DMS79 (cell line): ENCODE data around the gene NEAT1.
"Not testable (repeated sequence)": the region's sequence is repeated elsewhere in the genome, so short reads cannot be mapped to it uniquely, and the experiment has no call there.

Source experiments
- DNase-seq: peaks from one replicate; lab custom pipeline; 2025; lab: John Stamatoyannopoulos, UW

Gene NEAT1

DNA sequence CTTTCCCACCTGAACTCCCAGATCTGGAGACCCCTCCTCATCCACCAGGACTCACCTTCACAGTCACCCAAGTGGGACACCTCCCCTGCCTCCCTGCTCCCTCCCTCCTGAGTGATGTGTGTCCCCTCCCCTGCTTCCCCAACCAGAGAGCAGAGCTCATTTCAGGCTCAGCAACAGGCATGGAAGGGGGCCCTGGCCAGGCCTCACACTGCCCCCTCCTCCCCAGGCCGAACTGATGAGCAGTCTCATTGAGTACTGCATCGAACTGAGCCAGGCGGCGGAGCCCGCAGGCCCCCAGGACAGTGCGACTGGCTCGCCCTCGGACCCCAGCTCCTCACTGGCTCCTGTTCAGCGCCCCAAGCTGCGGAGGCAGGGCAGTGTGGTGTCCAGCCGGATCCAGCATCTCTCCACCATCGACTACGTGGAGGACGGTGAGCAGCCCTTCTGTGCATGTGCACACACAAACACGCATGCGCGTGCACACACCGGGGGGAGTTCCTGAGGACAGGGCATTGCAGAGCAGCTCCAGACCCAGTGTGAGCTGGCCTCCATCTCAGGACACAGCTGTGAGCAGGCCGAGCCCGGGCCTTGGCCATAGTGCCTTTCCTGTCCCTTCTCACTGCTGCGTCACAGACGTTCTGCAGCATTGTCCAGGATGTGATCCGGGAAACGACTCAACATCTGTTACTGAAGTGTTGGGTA is 17.8 kb upstream of the NEAT1 start:
- DNase-seq, result no peak

DNA sequence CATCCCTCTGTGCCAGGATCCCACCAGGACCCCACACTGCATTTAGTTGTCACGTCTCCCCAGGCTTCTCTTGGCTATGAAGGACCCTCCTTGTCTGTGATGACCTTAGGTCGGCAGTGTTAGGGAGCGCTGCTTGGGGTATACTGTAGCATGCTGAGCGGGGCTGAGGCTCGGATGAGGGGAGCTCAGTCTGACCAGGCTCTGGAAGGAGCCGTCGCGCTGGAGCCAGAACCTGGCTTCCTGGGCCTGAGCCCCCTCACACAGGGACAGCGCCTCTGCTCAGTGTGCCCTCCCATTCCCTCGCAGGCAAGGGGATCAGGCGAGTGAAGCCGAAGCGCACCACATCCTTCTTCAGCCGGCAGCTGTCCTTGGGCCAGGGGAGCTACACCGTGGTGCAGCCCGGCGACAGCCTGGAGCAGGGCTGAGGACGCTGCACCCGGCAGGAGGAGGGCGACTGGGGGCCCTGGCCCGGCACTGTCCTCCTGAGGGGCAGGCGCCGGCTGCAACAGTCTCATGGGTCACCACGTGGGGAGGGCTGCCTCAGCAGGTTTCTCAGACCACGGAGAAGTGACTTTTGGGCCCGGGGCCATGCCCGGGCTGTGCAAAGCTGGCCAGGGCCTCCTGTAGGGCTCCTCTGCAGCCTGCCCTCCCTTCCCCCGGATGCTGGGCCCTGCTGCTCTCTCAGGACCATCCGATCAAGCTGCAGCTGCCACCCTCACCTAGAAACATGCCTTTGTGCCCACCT is 11.5 kb upstream of the NEAT1 start:
- DNase-seq, result no peak

DNA sequence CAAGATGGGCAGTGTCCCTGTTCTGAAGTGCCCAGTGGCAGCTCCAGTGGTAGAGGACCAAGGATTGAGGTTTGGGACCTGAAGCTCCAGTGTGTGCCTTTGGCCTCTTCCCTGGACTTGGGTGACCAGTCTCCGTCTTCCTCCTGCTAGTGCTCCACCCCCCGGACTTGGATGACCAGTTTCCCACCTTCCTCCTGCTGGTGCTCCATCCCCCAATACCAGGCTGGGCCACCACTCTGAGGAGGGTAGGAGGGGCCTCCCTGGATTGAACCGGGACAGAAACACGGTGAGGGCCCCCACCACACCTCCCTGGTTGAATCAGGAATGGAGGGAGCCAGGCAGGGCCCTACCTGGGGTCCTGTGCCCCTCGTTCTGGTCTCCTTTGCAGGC is 10.9 kb upstream of the NEAT1 start:
- no peak for DNase-seq

DNA sequence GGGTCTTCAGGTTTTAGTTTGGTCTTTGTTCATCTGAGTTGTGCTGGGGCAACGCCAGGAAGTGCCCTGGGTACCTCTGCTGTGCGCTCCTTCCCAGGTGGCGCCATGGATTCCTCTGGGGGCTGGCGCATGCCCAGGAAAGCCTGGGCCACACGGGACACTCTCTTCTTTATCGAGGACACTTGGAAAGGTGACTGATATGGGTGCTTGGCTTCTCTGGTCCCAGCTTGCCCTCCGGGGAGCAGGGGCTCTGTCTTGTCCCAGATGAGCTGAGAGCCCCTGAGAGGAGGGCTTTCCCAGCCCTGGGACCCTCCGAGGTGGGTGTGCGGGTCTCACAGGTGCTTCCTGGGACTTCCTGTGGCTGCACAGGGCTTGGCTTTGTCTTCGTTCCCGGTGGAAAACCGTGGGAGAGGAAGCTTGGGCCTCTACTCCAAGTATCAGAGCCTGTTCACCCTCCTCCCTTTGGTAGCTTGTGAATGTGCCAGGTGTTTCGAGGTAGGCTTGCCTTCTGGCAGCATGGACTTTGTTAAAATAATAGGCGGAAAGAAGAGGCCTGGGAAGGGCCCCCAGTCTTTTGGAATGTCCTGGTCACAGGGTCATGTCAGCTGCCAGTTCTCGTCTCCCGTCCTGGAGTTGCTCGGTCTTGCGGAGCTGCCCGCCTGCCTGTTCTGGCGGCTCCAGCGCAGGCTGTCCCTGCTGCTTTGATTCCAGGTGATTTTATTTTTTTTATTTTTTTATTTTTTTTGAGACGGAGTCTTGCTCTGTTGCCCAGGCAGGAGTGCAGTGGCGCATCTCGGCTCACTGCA is 10.1 kb upstream of the NEAT1 start:
- no peak for DNase-seq

- not testable (repeated sequence) for DNase-seq
Measured at GRCh38 chr11:65413077-65413664, 9.4 kb upstream of the NEAT1 start.

- no peak for DNase-seq
Measured at GRCh38 chr11:65414776-65415498, 7.7 kb upstream of the NEAT1 start.

DNA sequence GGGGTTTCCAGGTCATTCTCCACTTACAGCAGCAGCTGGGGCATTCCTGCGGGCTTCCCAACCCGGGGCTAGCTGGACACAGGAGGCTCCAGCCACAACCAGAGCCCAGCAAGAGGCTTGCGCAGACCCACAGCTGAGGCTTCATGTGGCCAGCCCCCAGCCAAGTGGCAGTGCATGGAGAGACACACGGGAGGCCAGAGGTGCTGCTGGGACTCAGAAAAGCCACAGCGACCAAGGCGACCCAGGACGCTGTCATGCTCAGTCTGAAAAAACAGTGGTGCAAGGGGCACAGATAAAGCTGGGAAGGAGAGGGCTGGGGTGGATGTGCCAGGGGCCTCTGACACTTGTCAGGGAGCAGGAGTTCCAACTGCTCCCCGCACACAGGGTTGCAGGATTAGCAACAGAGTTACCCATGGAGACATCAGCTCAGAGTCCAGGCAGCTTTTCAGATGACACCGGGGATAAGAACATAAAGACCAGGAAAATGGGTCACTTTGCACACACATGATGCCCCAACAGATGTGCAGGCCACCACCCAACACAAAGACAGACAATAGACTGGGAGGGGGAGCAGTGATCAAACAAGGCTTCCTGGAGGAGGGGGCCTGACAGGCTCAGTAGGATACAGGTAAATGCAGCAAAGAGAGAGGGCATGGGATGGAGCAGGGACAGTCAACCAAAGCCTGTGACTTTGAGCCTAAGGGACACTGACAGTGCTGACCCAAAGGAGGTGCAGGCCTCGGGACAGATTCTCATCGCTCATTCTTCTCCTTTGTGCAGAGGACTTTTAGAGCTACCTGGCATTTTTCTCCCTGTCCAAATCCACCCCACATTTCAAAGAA is 6.9 kb upstream of the NEAT1 start:
- DNase-seq, result no peak

DNA sequence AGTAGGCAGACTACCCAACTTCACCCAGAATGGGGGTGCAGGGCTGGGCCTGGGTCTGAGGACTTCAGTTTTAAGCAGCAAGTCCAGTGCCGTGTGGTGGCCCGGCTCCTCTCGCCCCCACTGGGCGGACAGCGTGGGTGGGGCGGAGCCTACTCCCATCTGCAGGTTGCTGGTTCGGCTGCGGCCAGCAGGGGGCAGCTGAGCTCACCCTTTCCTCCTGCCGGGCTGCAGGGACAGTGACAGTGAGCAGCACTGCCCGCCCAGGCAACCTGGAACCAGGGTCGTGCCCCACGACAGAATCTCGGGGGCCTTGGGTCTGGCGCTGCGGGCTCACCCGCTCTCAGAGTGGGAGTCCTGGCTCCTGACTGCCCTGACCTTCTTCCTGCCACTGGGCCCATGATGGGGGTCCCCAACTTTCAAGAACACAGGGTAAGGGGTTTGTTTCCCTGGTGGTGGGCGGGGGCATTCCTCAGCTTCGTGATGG is 6.2 kb upstream of the NEAT1 start:
- DNase-seq, result peak; percentile 57

DNA sequence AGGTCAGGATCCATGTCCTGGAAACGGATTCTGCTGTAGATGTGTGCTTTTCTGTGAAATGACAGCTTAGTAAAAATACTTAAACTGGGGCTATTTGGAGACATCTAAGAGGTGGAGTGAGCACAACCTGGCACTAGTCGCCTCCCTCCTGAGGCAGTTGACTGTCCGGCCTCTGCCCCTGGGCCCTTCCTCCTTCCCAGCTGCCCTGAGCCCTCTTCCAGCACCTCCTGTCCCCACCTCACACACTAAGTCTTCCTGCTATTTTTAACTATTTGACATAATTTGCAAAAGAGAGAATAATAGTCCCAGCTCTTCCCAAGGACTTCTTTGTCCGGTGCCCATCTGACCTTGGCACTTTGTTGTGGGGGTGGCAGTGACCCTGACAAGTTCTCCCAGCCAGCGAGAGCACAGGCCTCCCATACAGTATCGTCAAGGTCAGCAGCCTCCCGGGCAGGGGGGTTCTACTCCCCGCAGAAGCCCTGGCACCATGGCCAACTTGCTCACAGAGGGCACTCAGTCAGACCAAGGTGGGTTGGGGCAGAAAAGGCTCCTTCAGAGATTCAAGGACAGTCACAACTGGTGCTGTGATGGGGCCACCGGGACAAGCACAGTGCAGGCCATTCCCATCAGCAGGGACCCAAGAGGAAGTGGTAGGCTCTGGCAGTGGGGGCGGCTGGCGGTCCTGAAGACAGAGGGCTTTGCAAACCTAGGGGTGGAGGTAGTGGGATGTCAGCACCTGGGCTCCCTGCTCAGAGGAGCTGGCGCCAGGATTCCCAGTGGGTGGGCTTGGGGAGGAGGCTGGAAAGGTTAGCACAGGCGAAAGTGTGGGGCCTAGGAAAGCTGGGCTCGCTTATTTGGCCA is 5.5 kb upstream of the NEAT1 start:
- DNase-seq, result no peak

DNA sequence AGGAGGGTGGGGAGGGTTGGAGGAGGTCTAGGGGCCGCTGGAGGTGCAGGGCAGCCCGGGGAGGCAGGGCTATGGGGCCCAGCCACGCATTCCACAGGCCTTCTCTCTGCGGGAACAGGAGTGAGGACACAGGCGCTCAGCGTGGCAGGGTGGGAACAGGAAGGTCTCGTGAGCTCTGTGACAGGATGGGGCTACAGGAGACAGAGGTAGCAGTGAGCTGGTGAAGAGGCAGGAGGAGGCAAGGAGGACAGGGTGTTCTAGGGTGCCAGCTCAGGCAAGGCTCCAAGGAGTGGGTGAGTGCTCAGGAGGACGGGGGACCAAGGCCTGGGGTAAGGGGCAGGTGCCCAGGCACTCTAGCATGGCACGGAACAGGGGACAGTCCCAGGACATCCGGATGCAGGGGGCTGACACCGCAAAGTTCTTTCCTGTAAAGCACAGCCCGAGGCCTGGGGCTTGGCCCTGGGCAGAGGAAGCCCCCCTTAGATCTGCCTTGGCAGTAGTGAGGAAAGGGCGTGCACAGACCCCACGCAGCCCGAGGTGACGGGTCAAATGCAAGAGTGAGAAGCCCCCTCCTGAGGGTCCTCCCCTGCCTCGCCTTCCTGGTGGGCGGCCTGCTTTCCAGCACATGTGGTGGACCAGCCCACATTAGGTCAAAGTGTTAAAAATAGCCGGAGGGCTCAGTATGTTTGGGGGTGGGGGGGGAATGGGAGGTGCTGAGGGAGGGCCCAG is 4.7 kb upstream of the NEAT1 start:
- no peak for DNase-seq

DNA sequence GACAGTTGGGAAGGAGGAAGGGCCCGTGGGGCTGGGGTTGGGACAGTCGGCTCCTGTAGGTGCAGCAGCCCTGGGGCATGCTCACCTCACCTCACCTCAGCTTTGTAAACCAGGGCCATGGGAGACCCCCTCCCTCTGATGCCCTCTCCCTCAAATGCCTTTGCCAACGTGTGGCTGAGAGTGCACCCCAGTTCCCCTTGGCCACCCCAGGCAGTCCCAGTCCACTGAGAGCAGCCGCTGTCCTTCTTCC is 4.2 kb upstream of the NEAT1 start:
- DNase-seq, result no peak

DNA sequence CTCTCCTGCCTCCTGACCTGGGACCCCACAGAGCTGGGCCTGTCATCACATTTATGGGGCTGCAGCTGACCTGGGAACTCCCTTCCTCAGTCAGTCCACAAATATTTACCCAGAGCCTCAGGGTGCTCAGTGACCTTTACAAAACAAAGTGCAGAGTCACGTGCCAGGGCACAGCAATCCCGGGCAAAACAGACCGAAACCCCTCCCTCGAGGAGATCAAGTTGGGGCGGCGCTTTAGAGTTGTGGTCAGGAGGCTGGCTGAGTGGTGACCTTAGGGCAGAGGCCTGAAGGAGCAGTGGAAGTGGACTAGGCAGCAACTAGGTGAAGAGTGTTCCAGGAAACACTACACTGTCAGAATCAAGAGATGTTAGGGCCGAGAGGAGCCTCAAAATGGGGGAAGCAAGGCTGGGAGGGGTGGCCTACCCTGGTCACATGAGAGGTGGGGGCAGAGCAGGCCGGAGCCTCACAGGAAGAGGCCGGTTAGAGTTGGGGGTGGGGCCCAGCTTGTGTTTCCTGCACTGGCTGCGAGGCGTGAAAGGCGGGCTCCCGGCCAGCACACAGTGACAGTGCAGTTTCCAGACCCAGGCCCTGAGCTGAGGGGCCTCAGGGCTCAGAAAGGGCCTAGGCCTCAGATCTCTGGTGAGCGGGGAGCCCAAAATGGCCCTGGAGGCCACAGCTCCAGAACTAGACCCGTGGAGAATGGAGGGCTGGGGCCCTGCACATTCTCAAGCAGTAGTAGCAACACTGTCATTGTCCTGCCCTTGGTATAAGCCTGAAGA is 3.7 kb upstream of the NEAT1 start:
- peak; percentile 93 for DNase-seq

DNA sequence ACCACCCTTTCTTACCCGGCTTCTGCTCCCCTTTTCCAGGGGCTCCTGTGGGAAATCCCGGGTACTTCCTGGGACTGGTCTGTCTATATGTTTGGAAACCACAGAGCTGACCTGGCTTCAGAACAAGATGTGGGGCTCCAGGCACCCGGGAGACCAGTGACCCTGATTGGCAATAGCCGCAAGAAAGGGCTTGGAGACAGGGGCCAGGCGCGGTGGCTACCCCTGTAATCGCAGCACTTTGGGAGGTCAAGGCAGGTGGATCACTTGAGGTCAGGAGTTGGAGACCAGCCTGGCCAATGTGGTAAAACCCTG is 3.2 kb upstream of the NEAT1 start:
- no peak for DNase-seq

GRCh38 chr11:65419772-65420481 is 2.7 kb upstream of the NEAT1 start:
- DNase-seq, result peak; percentile 68

- no peak for DNase-seq
Measured at GRCh38 chr11:65420506-65420905, 2.1 kb upstream of the NEAT1 start.

DNA sequence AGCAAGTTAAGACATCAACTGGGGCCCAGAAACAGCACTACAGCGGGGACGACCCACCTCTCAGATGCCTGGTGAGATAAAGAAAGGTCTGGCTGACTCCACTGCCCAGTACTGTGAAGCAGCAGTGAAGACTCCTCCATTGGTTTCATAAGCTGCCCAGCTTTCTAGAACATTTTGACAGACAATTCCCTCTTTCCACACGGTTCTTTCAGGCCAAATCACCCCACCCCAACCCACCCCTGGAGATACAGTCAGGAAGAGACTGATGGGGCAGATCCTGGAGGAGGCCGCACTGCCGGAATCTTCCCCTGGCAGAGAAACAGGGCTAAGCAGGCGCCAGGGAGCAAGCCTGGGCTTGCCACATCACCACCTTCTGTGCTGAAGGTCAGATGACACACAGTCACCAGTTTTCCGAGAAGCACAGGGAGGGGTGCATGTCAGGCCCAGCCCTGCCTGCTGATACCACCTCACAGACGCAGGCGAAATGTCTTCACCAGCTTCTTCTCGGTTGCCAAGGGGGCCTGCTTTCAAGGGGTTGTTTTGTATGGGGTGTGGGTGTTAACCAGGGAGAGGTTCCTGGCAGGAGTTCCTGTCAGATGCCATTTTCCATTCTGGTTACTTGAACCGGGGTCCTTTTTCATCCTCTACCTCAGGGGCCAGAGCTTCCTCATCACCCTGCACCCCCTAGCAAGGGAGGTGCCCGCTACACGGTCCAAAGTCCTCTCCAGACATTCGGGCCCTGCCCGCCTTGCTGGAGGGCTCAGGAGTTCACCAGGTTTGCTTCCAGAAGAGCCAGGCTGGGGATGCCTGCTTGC is 1.4 kb upstream of the NEAT1 start:
- peak; percentile 97 for DNase-seq
